Activated naive CD8-positive, alpha-beta T cell treated with anti-CD3 and anti-CD28 coated beads, Interleukin-2, amount 10 ng/mL, durations not matched to agents 7 days and 5 days (primary cell): ENCODE measurements around the gene CDHR5. TPM values are rescaled to one million over a fixed set of nuclear protein-coding genes. Genes with fewer than 3 reads are reported as not detected.

Experiments
- ATAC-seq: fragments of 150-1000 bp; cut with Tn5 transposase; one replicate; pipeline ENCODE4 v1.10.0; 2021; ENCODE audit warnings: low read depth, moderate library complexity
- POLR2A ChIA-PET: fragments of 350-600 bp; sonication (Branson Sonifier 250); formaldehyde crosslinking; loops from one replicate; lab custom pipeline; 2021; ENCODE audit warnings: antibody characterized with exemption; lab: Charles Lee
- DNase-seq: peaks from one replicate; pipeline ENCODE4 v3.0.0; 2021
- H3K27ac Mint-ChIP-seq: one replicate; pipeline ENCODE4 v1.8.0; 2022; ENCODE audit warnings: mild to moderate bottlenecking, mixed read lengths
- H3K27me3 Mint-ChIP-seq: one replicate; pipeline ENCODE4 v1.8.0; 2022; ENCODE audit warnings: mild to moderate bottlenecking, moderate library complexity, mixed read lengths
- H3K36me3 Mint-ChIP-seq: one replicate; pipeline ENCODE4 v1.8.0; 2021; ENCODE audit warnings: mild to moderate bottlenecking, mixed read lengths
- H3K4me1 Mint-ChIP-seq: one replicate; pipeline ENCODE4 v1.8.0; 2021; ENCODE audit warnings: mixed read lengths
- H3K4me3 Mint-ChIP-seq: one replicate; pipeline ENCODE4 v1.8.0; 2022; ENCODE audit warnings: mild to moderate bottlenecking, moderate library complexity, mixed read lengths
- H3K9me3 Mint-ChIP-seq: one replicate; pipeline ENCODE4 v1.8.0; 2021; ENCODE audit warnings: mixed read lengths
- total RNA-seq, 2 experiments: library from RNA; stranded (reverse); gene quantifications; one replicate each; pipeline ENCODE4 v1.2.3, GENCODE V29; 2021

Gene CDHR5
- total RNA-seq: not detected

- DNase-seq (peak; percentile 36), ATAC-seq (no peak)
- POLR2A ChIA-PET: interaction anchor here (1.0 kb wide), 1 partner anchor 9 kb away, joined by 4 read pairs; the partner anchor contains the start of gene IRF7
- Mint-ChIP-seq H3K9me3 (no peaks in the 10 kb centered on the region), H3K4me3 (no peak within 1 kb of the TSS), H3K4me1 (peaks cover 15% of the 10 kb centered on the region), H3K27ac (no peak within 1 kb of the TSS), H3K36me3 (peaks cover 2% of the 10 kb centered on the region), H3K27me3 (peaks cover 12% of the 10 kb centered on the region)
Observed at GRCh38 chr11:624705-625635, at the start of gene CDHR5. Gene CDHR5, minus strand, starts transcription at chr11:624955. Its CDS starts 53 bp downstream, at chr11:624902.

- Mint-ChIP-seq H3K9me3 (no peaks in the 10 kb centered on the region), H3K36me3 (peaks cover 8% of the 10 kb centered on the region), H3K27ac (no peak overlapping the region), H3K4me1 (no peaks in the 10 kb centered on the region), H3K4me3 (no peak overlapping the region), H3K27me3 (no peaks in the 10 kb centered on the region)
- DNase-seq (no peak), ATAC-seq (no peak)
- POLR2A ChIA-PET: no interaction called here
Observed at GRCh38 chr11:674406-674805, 49.7 kb upstream of the CDHR5 start.

- POLR2A ChIA-PET: no interaction called here
- Mint-ChIP-seq H3K4me1 (no peaks in the 10 kb centered on the region), H3K4me3 (no peak overlapping the region), H3K9me3 (no peaks in the 10 kb centered on the region), H3K36me3 (peaks cover 8% of the 10 kb centered on the region), H3K27me3 (no peaks in the 10 kb centered on the region), H3K27ac (no peak overlapping the region)
- DNase-seq (no peak), ATAC-seq (no peak)
Observed at GRCh38 chr11:673866-674265, 49.1 kb upstream of the CDHR5 start.

- H3K36me3 Mint-ChIP-seq: peaks cover 1% of the 10 kb centered on the region
- H3K9me3 Mint-ChIP-seq: no peaks in the 10 kb centered on the region
- H3K27me3 Mint-ChIP-seq: no peaks in the 10 kb centered on the region
- H3K4me1 Mint-ChIP-seq: peaks cover 2% of the 10 kb centered on the region
- H3K27ac Mint-ChIP-seq: no peak overlapping the region
- ATAC-seq: no peak
- no peak for DNase-seq
- POLR2A ChIA-PET: no interaction called here
- H3K4me3 Mint-ChIP-seq: no peak overlapping the region
Observed at GRCh38 chr11:665704-666281, 41.0 kb upstream of the CDHR5 start.

GRCh38 chr11:665062-665703 lies 40.4 kb upstream of the CDHR5 start:
- POLR2A ChIA-PET: no interaction called here
- H3K36me3 Mint-ChIP-seq: peaks cover 1% of the 10 kb centered on the region
- H3K4me3 Mint-ChIP-seq: no peak overlapping the region
- no peaks in the 10 kb centered on the region for H3K27me3 Mint-ChIP-seq
- H3K9me3 Mint-ChIP-seq: no peaks in the 10 kb centered on the region
- no peak overlapping the region for H3K27ac Mint-ChIP-seq
- H3K4me1 Mint-ChIP-seq: peaks cover 2% of the 10 kb centered on the region
- ATAC-seq: no peak
- DNase-seq: no peak

GRCh38 chr11:662689-663274 lies 38.0 kb upstream of the CDHR5 start:
- Mint-ChIP-seq H3K4me1 (peaks cover 2% of the 10 kb centered on the region), H3K4me3 (no peak overlapping the region), H3K27ac (no peak overlapping the region), H3K9me3 (no peaks in the 10 kb centered on the region), H3K27me3 (no peaks in the 10 kb centered on the region), H3K36me3 (peaks cover 1% of the 10 kb centered on the region)
- peak; percentile 70 for ATAC-seq
- peak; percentile 55 for DNase-seq
- POLR2A ChIA-PET: interaction anchor here (2.0 kb wide), 1 partner anchor 62 kb away, joined by 6 read pairs; no protein-coding TSS in a partner anchor

GRCh38 chr11:660681-661444 lies 36.1 kb upstream of the CDHR5 start:
- H3K27ac Mint-ChIP-seq: no peak overlapping the region
- no peak overlapping the region for H3K4me3 Mint-ChIP-seq
- POLR2A ChIA-PET: no interaction called here
- ATAC-seq: no peak
- H3K4me1 Mint-ChIP-seq: no peaks in the 10 kb centered on the region
- peaks cover 1% of the 10 kb centered on the region for H3K36me3 Mint-ChIP-seq
- H3K9me3 Mint-ChIP-seq: no peaks in the 10 kb centered on the region
- no peaks in the 10 kb centered on the region for H3K27me3 Mint-ChIP-seq
- no peak for DNase-seq

- Mint-ChIP-seq H3K27me3 (no peaks in the 10 kb centered on the region), H3K4me3 (no peak overlapping the region), H3K27ac (no peak overlapping the region), H3K4me1 (no peaks in the 10 kb centered on the region), H3K9me3 (no peaks in the 10 kb centered on the region), H3K36me3 (peaks cover under 1% of the 10 kb centered on the region)
- POLR2A ChIA-PET: no interaction called here
- ATAC-seq: no peak
- DNase-seq: no peak
Observed at GRCh38 chr11:660281-660680, 35.5 kb upstream of the CDHR5 start.

- H3K27me3 Mint-ChIP-seq: no peaks in the 10 kb centered on the region
- H3K9me3 Mint-ChIP-seq: no peaks in the 10 kb centered on the region
- H3K27ac Mint-ChIP-seq: no peak overlapping the region
- POLR2A ChIA-PET: interaction anchor here (0.6 kb wide), 1 partner anchor 36 kb away, joined by 3 read pairs; the partner anchor contains the start of genes DEAF1 and TMEM80
- no peak overlapping the region for H3K4me3 Mint-ChIP-seq
- no peaks in the 10 kb centered on the region for H3K4me1 Mint-ChIP-seq
- DNase-seq (no peak), ATAC-seq (no peak)
- no peaks in the 10 kb centered on the region for H3K36me3 Mint-ChIP-seq
Observed at GRCh38 chr11:659532-660085, 34.9 kb upstream of the CDHR5 start.

GRCh38 chr11:657691-658126 lies 33.0 kb upstream of the CDHR5 start:
- H3K4me3 Mint-ChIP-seq: no peak overlapping the region
- POLR2A ChIA-PET: no interaction called here
- no peaks in the 10 kb centered on the region for H3K9me3 Mint-ChIP-seq
- H3K27me3 Mint-ChIP-seq: no peaks in the 10 kb centered on the region
- no peak for DNase-seq
- H3K27ac Mint-ChIP-seq: no peak overlapping the region
- H3K36me3 Mint-ChIP-seq: no peaks in the 10 kb centered on the region
- H3K4me1 Mint-ChIP-seq: no peaks in the 10 kb centered on the region
- no peak for ATAC-seq

GRCh38 chr11:656866-657265 lies 32.1 kb upstream of the CDHR5 start:
- DNase-seq: no peak
- Mint-ChIP-seq H3K9me3 (no peaks in the 10 kb centered on the region), H3K4me3 (no peak overlapping the region), H3K36me3 (peaks cover 3% of the 10 kb centered on the region), H3K4me1 (no peaks in the 10 kb centered on the region), H3K27me3 (no peaks in the 10 kb centered on the region), H3K27ac (no peak overlapping the region)
- POLR2A ChIA-PET: no interaction called here
- ATAC-seq: no peak

GRCh38 chr11:656426-656825 lies 31.7 kb upstream of the CDHR5 start:
- Mint-ChIP-seq H3K4me1 (no peaks in the 10 kb centered on the region), H3K27me3 (no peaks in the 10 kb centered on the region), H3K36me3 (peaks cover 3% of the 10 kb centered on the region), H3K27ac (no peak overlapping the region), H3K4me3 (no peak overlapping the region), H3K9me3 (no peaks in the 10 kb centered on the region)
- DNase-seq (no peak), ATAC-seq (no peak)
- POLR2A ChIA-PET: no interaction called here
